Tibial nerve (tissue), 4 donors: ENCODE measurements around the gene OR2J1.

ENCODE experiments used
- CTCF ChIP-seq, 5 experiments: fragments of 200-600 bp in 3 of 5; fragments of 450-650 bp in 2 of 5; sonication (generic) in 3 of 5; IDR thresholded peaks; one replicate each; pipeline ENCODE4 v1.5.1; 2016 to 2019; ENCODE audit warnings: antibody characterized with exemption in 5 of 5, mild to moderate bottlenecking in 3 of 5, moderate library complexity in 2 of 5
- EP300 ChIP-seq, 2 donors: sonication (generic); formaldehyde crosslinking; IDR thresholded peaks; one replicate each; pipeline ENCODE4 v1.6.1; 2017; ENCODE audit warnings: antibody characterized with exemption in 2 of 2, mild to moderate bottlenecking in 1 of 2
- POLR2A ChIP-seq, 2 donors: fragments of 450-650 bp; IDR thresholded peaks; one replicate each; pipeline ENCODE4 v1.6.1; 2017; ENCODE audit warnings: antibody characterized with exemption in 2 of 2, mild to moderate bottlenecking in 2 of 2, moderate library complexity in 2 of 2

DNA sequence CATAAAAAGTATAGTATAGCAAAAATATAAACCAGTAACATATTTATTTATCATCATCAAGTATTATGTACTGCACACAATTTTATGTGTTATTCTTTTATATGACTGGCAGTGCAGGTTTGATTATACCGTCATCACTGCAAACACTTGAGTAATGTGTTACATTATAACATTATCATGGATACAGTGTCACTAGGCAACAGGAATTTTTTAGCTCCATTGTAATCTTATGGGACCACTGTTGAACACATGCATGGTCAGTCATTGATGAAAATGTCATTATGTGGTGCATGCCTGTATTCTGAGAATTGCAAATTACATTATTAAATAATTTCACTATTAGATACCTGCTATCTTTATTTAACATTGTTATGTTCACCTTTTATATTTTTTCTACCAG lies 42.3 kb downstream of the OR2J1 start:
- TF ChIP-seq POLR2A (IDR thresholded peaks at IDR 0.05) (no peak), CTCF (IDR thresholded peaks at IDR 0.05) (no peak), EP300 (IDR thresholded peaks at IDR 0.05) (no peak)
